Erythroblast (primary cell): ENCODE measurements around the gene RASSF7.

Experiments
- GATA1 ChIP-seq: IDR thresholded peaks from 2 replicates; pipeline ENCODE4 v1.6.1; 2011; ENCODE audit warnings: low read depth, mild to moderate bottlenecking, control low read depth, low read length, moderate library complexity
- POLR2A ChIP-seq: IDR thresholded peaks from 2 replicates; pipeline ENCODE4 v1.6.1; 2011; ENCODE audit warnings: mild to moderate bottlenecking, low read length

- TF ChIP-seq POLR2A (no peak), GATA1 (no peak)
These were observed 22.2 kb upstream of the RASSF7 start for GRCh38 chr11:538431-539051.
